HFFc6 (cell line): Measurements from ENCODE around the gene LTBR. TPM values are rescaled to one million over a fixed set of nuclear protein-coding genes. Genes with fewer than 3 reads are reported as not detected.

Experiments
- DNase-seq: peaks from one replicate; pipeline ENCODE4 v3.0.0-alpha.2; 2018
- H3K27ac Mint-ChIP-seq: 2 replicates; pipeline ENCODE4 v1.8.0; 2020; ENCODE audit warnings: mild to moderate bottlenecking, mixed read lengths
- H3K27me3 Mint-ChIP-seq: 2 replicates; pipeline ENCODE4 v1.8.0; 2021; ENCODE audit warnings: mild to moderate bottlenecking, moderate library complexity, mixed read lengths; ENCODE audit not compliant: insufficient read depth
- H3K36me3 Mint-ChIP-seq: 2 replicates; pipeline ENCODE4 v1.8.0; 2021; ENCODE audit warnings: low read depth, mixed read lengths
- H3K4me1 Mint-ChIP-seq: 2 replicates; pipeline ENCODE4 v1.8.0; 2020; ENCODE audit warnings: low read depth, mixed read lengths
- H3K4me3 Mint-ChIP-seq: 2 replicates; pipeline ENCODE4 v1.8.0; 2020; ENCODE audit warnings: mild to moderate bottlenecking, moderate library complexity, mixed read lengths
- H3K9me3 Mint-ChIP-seq: 2 replicates; pipeline ENCODE4 v1.8.0; 2020; ENCODE audit warnings: mild to moderate bottlenecking, mixed read lengths
- CTCF ChIP-seq: fragments of 200-600 bp; sonication (generic); IDR thresholded peaks from 2 replicates; pipeline ENCODE4 v1.5.0; 2021; ENCODE audit warnings: antibody characterized with exemption, mild to moderate bottlenecking
- total RNA-seq, 6 experiments: library from RNA; stranded (reverse); fragmentation: NEBNext Ultra II Directional; extraction: Animal tissue kit (Norgen Biotek cat#: 25700); gene quantifications; 2 replicates in 1 of 6; 3 replicates in 5 of 6; pipeline ENCODE4 v1.2.3, GENCODE V29; 2021

Gene LTBR
- total RNA-seq, 6 experiments from 2014 or later, result 91.5 to 124 (median 106) TPM

GRCh38 chr12:6340032-6340638 lies 43.8 kb upstream of the LTBR start:
- Mint-ChIP-seq H3K9me3 (no peaks in the 10 kb centered on the region), H3K36me3 (no peaks in the 10 kb centered on the region; the same call in 1 of the 2 replicates), H3K27me3 (no peaks in the 10 kb centered on the region; the same call in 1 of the 2 replicates), H3K4me3 (no peak overlapping the region), H3K4me1 (peaks cover 33% of the 10 kb centered on the region), H3K27ac (no peak overlapping the region)
- no peak for TF ChIP-seq CTCF
- DNase-seq, result peak; percentile 78

GRCh38 chr12:6340745-6341416 lies 43.1 kb upstream of the LTBR start:
- H3K27me3 Mint-ChIP-seq, result peaks cover 1% of the 10 kb centered on the region; the same call in 1 of the 2 replicates
- TF ChIP-seq CTCF, result no peak
- no peak overlapping the region for H3K27ac Mint-ChIP-seq
- H3K36me3 Mint-ChIP-seq, result no peaks in the 10 kb centered on the region; the same call in 1 of the 2 replicates
- DNase-seq, result no peak
- no peak overlapping the region for H3K4me3 Mint-ChIP-seq
- peaks cover 33% of the 10 kb centered on the region for H3K4me1 Mint-ChIP-seq
- no peaks in the 10 kb centered on the region for H3K9me3 Mint-ChIP-seq

GRCh38 chr12:6341417-6342139 lies 42.4 kb upstream of the LTBR start, which contains the start of gene TNFRSF1A:
TSS of gene TNFRSF1A (minus strand) at chr12:6342076. CDS start at chr12:6341814, 262 bp downstream.
- Mint-ChIP-seq H3K4me3 (no peak within 1 kb of the TSS; the same call in 1 of the 2 replicates), H3K9me3 (no peaks in the 10 kb centered on the region), H3K4me1 (peaks cover 38% of the 10 kb centered on the region), H3K36me3 (no peaks in the 10 kb centered on the region; the same call in 1 of the 2 replicates), H3K27me3 (peaks cover 1% of the 10 kb centered on the region; the same call in 1 of the 2 replicates), H3K27ac (no peak within 1 kb of the TSS)
- TF ChIP-seq CTCF, result 0 out of 2 replicates have a peak, but pooled peaks have one; percentile 4
- peak; percentile 63 for DNase-seq

- no peaks in the 10 kb centered on the region; the same call in 1 of the 2 replicates for H3K36me3 Mint-ChIP-seq
- no peak for DNase-seq
Measured at GRCh38 chr12:6342140-6342889, 41.6 kb upstream of the LTBR start.

More at GRCh38 chr12:6342140-6342889, 41.6 kb upstream of the LTBR start:
- Mint-ChIP-seq H3K27ac (no peak overlapping the region), H3K4me3 (no peak overlapping the region), H3K27me3 (peaks cover 1% of the 10 kb centered on the region; the same call in 1 of the 2 replicates), H3K4me1 (peaks cover 41% of the 10 kb centered on the region), H3K9me3 (no peaks in the 10 kb centered on the region)
- TF ChIP-seq CTCF, result no peak
